HG03354 (cell line): ENCODE results near the gene STAT2.
"Not testable (repeated sequence)": the region's sequence is repeated elsewhere in the genome, so short reads cannot be mapped to it uniquely, and the experiment has no call there.

Source experiments
- ATAC-seq: cut with Tn5 transposase; IDR thresholded peaks from one replicate; pipeline ENCODE4 v1.9.1; 2021; ENCODE audit warnings: mild to moderate bottlenecking; ENCODE audit not compliant: unreplicated experiment, poor library complexity, severe bottlenecking

The STAT2 gene

GRCh38 chr12:56333197-56333678, 26.7 kb downstream of the STAT2 start:
- no peak for ATAC-seq

DNA sequence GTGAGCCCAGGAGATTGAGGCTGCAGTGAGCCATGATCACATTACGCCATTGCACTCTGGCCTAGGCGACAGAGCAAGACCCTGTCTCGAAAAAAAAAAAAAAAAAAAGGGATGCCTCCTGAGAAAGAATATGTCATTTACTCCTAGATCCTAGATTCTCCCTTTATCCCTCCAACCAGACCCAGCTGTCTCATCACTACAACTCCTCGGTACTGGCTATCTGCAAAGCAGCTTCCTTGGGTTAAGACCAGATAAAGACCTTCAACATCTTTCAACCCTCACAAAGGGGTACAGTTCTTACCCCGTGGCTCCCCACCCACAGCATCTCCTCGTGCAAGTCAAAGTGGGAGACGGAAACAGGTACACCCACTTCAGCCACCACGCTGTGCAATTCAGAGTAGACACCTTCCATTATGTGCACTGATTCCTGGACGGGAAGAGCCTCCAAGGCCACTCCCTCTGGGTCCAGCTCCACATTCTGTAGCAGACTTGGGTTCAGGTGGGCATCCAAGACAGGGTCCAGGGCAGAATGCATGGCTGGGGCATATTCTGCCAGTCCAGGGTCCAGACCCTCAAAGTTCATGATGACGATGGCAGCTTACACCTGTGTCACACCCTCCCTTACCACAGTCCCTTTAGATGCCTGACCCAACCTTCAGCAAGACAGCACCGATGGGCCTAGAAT, 27.3 kb downstream of the STAT2 start:
- no peak for ATAC-seq

DNA sequence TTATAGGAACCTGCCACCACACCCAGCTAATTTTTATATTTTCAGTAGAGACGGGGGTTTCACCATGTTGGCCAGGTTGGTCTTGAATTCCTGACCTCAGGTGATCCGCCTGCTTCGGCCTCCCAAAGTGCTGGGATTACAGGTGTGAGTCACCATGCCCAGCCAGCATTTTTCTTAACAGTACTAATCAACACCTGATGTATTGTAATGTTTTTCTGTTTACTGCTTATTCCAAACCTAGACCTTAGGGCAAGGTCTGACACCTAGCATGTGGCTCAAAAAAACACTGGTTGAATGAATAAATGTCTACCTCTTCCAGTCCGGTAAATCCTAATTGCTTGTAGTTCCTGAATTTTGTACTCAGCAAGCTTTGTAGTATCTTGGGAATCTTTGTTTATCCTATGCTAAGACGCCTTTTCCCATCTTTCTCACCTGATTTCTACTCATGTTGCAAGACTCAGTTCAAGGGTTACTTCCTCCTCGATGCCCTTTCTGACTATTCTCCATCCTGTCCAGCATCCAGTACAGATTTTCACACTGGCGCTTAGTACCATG, 28.9 kb downstream of the STAT2 start:
- ATAC-seq, result no peak

- no peak for ATAC-seq
Observed at GRCh38 chr12:56326533-56326932, 33.4 kb downstream of the STAT2 start.

GRCh38 chr12:56326126-56326525, 33.8 kb downstream of the STAT2 start:
- no peak for ATAC-seq

DNA sequence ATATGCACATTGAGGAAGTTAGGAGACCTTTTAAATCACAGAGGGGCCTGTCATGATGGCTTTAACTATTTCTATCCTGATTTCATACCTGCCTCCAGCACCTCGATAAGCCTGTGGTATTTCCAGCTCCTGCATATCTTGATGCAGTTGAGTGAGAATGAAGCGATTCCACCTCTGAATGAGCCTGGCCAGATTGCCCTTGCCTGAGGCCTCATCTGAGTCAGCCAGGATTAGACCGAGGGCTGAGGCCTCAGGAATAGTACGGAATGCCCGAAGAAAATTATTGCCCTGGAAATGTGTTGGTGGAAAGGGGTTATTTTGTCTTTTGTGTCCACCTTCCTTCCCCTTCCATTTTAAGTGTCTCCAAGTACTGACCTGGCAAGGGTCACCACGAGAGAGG, 35.7 kb downstream of the STAT2 start:
- ATAC-seq, result no peak

GRCh38 chr12:56321610-56322009, 38.3 kb downstream of the STAT2 start:
- not testable (repeated sequence) for ATAC-seq

- no peak for ATAC-seq
Observed at GRCh38 chr12:56321027-56321426, 38.9 kb downstream of the STAT2 start.

DNA sequence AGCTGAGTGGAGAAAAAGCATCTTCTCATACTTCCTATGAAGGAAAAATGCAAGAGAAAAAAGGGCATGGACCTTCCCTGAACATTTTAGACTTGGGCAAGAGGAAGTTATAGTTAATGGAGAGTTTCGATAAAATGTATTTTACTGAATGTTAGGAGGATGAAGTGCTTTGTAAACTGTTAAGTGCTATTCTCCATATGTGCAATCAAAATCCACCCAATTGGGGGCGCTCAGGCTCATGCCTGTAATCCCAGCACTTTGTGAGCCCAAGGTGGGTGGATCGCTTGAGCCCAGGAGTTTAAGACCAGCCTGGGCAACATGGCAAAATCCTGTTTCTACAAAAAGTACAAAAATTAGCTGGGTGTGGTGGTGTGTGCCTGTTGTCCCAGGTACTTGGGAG, 42.2 kb downstream of the STAT2 start:
- ATAC-seq, result no peak

DNA sequence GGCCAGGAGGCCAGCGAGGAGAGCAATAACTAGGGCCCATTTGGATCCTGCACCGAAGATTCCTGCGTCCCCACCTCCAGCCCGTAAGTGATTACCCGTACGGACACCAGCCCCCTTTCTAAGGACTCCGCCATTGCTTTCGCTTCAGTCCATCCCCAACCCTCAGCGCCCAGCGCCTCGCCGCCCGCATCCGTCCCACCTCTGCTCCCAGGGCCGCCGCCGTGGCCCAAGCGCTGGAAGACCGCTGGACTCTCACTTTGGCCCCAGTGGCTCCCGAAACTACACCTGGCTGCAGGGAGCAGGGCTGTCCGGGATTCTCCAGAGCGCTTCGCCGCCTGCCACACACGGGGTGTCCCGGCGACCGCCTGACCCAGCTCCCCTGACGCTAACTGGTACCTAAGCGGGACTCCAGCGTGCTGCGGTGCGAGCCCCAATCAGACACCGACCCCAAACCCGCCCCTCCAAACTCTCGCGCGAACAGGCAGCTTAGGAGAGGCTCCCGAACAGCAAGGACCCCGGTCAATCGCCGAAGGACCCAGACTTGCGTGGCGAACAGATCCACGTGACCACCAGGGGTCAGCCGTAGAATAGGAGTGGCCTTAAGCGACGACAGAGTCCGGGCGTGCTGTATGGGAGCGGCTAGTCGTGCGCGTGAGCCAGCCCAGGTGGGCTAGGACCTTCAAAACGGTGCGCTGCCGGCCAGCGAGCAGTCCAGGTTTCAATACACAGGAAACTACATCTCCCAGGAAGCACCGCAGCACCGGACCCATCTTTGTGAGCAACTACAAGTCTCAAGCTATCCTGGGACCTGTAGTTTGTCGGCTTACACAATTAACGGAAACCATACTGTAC, 44.1 kb downstream of the STAT2 start, which contains the start of gene CNPY2:
Gene CNPY2 (minus strand): TSS at position 367 of the 852 bp plus-strand sequence. CDS start 771 bp downstream, outside the sequence.
- ATAC-seq, result peak; percentile 94

- ATAC-seq, result no peak
Observed at GRCh38 chr12:56315249-56315621, 44.7 kb downstream of the STAT2 start.

- ATAC-seq, result no peak
Observed at GRCh38 chr12:56311003-56311402, 48.9 kb downstream of the STAT2 start.

DNA sequence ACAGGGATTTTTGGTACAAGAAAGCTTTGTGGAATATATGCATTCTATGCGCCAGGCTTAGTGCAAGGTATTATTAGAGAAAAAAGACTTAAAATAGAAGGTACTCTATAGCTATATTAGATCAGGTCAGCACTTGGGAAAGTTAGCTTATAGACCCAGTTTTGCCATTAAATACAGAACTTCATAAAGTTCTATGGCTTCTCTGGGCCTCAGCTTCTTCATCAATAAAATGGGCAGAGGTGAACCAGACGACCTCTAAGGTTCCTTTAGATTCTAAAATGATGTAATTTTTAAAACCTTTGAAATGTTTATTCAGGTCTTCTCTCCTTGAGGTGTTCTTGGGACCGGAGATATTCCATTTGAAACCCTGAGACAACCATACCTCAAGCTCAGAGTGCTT, 51.2 kb downstream of the STAT2 start:
- no peak for ATAC-seq

GRCh38 chr12:56307221-56307965, 52.5 kb downstream of the STAT2 start:
- ATAC-seq, result no peak

DNA sequence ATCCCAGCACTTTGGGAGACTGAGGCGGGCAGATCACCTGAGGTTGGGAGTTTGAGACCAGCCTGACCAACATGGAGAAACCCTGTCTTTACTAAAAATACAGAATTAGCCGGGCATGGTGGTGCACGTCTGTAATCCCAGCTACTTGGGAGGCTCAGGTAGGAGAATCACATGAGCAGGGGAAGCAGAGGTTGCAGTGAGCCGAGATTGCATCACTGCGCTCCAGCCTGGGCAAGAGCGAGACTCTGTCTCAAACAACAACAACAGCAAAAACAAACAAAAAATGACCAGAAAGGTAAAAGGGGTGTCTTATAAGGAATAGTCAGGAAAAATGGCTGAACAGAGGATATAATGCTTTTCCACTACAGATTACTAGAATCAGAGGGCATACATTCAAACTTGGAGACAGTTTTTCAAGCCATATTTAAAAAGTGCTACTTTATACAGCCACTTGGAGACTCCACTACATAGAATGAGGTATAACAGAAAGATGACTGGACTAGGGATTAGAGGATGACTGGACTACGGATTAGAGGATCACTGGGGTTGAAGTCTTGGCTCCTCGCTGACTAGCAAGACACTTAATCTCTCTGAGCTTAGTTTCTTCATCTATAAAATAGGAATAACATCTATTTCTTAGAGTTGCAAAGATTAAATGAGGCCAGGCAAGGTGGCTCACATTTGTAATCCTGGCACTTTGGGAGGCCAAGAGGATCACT, 54.9 kb downstream of the STAT2 start:
- ATAC-seq, result no peak

- no peak for ATAC-seq
Observed at GRCh38 chr12:56304276-56304675, 55.6 kb downstream of the STAT2 start.

DNA sequence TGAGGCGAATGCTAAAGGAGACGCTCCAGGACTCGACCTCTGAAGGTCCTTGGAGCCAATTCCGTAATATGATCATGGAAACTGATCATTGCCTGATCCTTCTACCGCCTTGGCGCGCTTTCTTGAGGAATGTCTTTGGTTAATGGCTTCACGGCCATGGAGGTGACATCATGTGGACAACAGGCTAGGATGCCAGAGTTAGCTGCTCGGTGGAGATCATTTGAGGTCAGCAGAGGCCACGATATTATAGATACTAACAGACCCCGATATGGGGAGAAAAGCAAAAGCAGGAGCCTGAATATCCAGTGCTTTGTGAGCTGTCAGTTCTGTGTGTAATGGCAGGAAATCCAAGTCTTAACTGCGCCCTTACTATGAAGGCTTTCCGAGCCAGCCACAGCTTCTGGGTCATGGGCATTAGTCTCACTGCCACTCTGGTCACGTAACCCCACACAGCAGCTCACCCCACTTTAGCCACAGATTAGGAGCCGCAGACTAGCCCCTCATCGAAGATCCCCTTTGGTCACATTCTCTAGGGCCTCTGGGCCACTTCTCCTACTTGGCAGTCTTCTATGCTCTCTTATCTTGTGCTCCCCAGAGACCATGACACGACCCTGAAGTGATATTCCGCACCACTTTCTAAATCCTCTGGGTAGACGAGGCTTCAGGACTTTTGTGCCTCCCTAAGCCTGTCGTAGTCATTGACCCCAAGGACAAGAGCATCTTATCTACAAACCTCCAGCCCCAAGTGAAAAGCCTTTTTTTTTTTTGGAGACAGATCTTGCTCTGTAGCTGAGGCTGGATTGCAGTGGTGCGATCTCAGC, 59.1 kb downstream of the STAT2 start:
- no peak for ATAC-seq

- ATAC-seq, result peak; percentile 94
Observed at GRCh38 chr12:56299853-56300643, 59.9 kb downstream of the STAT2 start, which contains the start of gene CS. Gene CS (minus strand): TSS chr12:56300330. CDS start chr12:56300201, 129 bp downstream.
